ENCODE measurements around the gene TEX11. TPM values are rescaled to one million over a fixed set of nuclear protein-coding genes. Genes with fewer than 3 reads are reported as not detected.
"Not testable (repeated sequence)": the region's sequence is repeated elsewhere in the genome, so short reads cannot be mapped to it uniquely, and the experiment has no call there.

The TEX11 gene
- total and polyA plus RNA-seq, 7 donors, result 0.79 to 2.4 (median 2.3) TPM; not detected in 4

DNA sequence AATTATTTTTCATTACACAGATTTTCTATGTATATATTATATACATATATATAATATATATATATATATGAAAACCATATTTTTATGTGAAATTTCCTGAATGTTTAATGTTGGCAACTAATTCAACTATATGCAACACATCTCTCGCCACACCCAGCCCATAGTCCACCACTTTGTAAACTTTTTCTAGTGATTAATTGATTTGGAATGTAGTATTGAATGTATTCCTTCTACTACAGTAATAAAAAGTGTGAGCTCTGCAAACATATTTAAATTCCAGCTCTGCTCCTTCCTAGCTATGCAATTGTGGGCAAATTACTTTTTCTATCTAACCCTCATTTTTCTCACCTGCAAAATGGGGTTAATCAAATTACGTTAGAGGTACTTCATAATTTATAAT, 187.8 kb downstream of the TEX11 start:
- Histone ChIP-seq H3K4me3 (no peak overlapping the region), H3K4me1 (no peaks in the 10 kb centered on the region), H3K27me3 (no peaks in the 10 kb centered on the region), H3K36me3 (no peaks in the 10 kb centered on the region), H3K27ac (no peak overlapping the region), H3K9me3 (no peaks in the 10 kb centered on the region)
- TF ChIP-seq EP300 (IDR thresholded peaks at IDR 0.05), result no peak
- TF ChIP-seq POLR2AphosphoS5 (IDR thresholded peaks at IDR 0.05), result no peak
- TF ChIP-seq, protein P1, sequence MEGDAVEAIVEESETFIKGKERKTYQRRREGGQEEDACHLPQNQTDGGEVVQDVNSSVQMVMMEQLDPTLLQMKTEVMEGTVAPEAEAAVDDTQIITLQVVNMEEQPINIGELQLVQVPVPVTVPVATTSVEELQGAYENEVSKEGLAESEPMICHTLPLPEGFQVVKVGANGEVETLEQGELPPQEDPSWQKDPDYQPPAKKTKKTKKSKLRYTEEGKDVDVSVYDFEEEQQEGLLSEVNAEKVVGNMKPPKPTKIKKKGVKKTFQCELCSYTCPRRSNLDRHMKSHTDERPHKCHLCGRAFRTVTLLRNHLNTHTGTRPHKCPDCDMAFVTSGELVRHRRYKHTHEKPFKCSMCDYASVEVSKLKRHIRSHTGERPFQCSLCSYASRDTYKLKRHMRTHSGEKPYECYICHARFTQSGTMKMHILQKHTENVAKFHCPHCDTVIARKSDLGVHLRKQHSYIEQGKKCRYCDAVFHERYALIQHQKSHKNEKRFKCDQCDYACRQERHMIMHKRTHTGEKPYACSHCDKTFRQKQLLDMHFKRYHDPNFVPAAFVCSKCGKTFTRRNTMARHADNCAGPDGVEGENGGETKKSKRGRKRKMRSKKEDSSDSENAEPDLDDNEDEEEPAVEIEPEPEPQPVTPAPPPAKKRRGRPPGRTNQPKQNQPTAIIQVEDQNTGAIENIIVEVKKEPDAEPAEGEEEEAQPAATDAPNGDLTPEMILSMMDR (IDR thresholded peaks at IDR 0.05), result no peak
- TF ChIP-seq POLR2A (IDR thresholded peaks at IDR 0.05), result no peak
- DNase-seq, result no peak
- 34 to 70% methylated on average over 2 of the region's 2 CpGs for WGBS, 2 donors
- intact Hi-C loops (cut with DNase I), result no loop called here

DNA sequence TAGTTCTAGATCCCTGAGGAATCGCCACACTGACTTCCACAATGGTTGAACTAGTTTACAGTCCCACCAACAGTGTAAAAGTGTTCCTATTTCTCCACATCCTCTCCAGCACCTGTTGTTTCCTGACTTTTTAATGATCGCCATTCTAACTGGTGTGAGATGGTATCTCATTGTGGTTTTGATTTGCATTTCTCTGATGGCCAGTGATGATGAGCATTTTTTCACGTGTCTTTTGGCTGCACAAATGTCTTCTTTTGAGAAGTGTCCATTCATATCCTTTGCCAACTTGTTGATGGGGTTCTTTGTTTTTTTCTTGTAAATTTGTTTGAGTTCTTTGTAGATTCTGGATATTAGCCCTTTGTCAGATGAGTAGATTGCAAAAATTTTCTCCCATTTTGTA, 197.2 kb downstream of the TEX11 start:
- H3K4me1 ChIP-seq; H3K36me3 ChIP-seq; H3K27me3 ChIP-seq; H3K27ac ChIP-seq; H3K9me3 ChIP-seq; intact Hi-C loops (cut with DNase I); H3K4me3 ChIP-seq; DNase-seq: not testable (repeated sequence)
- 39 to 50% methylated on average over 1 of the region's 3 CpGs for WGBS, 2 donors

DNA sequence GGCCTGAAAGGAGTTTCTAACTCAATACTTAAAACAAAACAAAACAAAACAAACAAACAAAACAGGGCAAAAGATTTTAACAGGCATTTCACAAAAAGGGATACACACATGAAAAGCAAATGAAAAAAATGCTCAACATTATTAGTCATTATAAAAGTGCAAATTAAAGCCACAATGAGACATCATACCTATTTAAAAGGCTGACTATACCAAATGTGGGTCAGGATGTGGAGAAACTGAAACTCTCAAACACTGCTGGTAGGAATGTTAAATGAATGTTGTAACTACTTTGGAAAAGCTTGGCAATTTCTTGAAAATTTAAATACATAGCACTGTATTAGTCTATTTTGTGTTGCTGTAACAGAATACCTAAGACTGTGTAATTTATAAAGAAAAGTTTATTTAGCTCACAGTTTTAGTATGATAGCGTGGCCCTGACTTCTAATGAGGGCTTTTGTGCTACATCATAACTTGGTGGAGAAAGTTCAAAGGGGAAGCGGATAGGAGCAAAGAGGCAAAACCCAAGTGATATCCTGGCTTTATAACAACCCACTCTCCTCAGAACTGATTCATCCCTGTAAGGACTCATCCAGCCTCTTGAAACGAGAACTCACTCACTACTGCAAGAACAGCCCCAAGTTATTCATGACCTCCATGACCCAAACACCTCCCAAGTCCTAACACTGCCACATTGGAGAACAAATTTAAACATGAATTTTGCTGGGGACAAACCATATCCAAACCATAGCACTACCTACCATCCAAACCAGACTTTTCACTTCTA, 214.0 kb downstream of the TEX11 start:
- 77 to 86% methylated on average over 3 of the region's 3 CpGs for WGBS, 2 donors
- H3K4me3 ChIP-seq, result no peak overlapping the region

DNA sequence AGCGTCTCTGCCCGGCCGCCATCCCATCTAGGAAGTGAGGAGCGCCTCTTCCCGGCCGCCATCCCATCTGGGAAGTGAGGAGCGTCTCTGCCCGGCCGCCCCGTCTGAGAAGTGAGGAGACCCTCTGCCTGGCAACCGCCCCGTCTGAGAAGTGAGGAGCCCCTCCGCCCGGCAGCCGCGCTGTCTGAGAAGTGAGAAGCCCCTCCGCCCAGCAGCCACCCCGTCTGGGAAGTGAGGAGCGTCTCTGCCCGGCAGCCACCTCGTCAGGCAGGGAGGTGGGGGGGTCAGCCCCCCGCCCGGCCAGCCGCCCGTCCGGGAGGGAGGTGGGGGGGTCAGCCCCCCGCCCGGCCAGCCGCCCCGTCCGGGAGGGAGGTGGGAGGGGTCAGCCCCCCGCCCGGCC, 229.1 kb downstream of the TEX11 start:
- H3K27ac ChIP-seq; intact Hi-C loops (cut with DNase I); DNase-seq; H3K4me1 ChIP-seq; H3K9me3 ChIP-seq; H3K4me3 ChIP-seq; H3K27me3 ChIP-seq; H3K36me3 ChIP-seq: not testable (repeated sequence)
- WGBS, 2 donors, result 96 to 97% methylated on average over 28 to 33 of the region's 33 CpGs

More for the DNA sequence above, 214.0 kb downstream of the TEX11 start:
- Histone ChIP-seq H3K27me3 (no peaks in the 10 kb centered on the region), H3K9me3 (no peaks in the 10 kb centered on the region), H3K27ac (no peak overlapping the region), H3K36me3 (no peaks in the 10 kb centered on the region), H3K4me1 (no peaks in the 10 kb centered on the region)
- no peak for TF ChIP-seq POLR2AphosphoS5 (IDR thresholded peaks at IDR 0.05)
- TF ChIP-seq, protein P1 (IDR thresholded peaks at IDR 0.05), result no peak
- no peak for TF ChIP-seq EP300 (IDR thresholded peaks at IDR 0.05)
- TF ChIP-seq POLR2A (IDR thresholded peaks at IDR 0.05), result no peak
- no peak for DNase-seq
- intact Hi-C loops (cut with DNase I), result no loop called here

DNA sequence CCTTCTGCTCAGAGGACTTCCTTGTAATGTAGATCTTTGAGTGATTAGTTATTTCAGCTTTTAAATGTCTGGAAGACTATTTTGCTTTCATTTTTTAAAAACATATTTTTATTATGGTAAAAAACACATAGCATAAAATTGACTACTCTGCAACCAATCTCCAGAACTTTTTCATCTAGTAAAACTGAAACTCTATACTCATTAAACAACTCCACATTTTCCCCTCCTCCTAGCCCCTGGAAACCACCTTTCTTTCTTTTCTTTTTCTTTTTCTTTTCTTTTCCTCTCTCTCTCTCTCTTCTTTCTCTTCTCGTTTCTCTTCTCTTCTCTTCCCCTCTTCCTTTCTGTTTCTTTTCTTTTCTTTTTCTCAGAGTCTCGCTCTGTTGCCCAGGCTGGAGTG, 233.2 kb downstream of the TEX11 start:
- intact Hi-C loops (cut with DNase I), result no loop called here
- Histone ChIP-seq H3K9me3 (no peaks in the 10 kb centered on the region), H3K4me1 (no peaks in the 10 kb centered on the region), H3K4me3 (no peak overlapping the region), H3K27ac (no peak overlapping the region), H3K36me3 (no peaks in the 10 kb centered on the region), H3K27me3 (no peaks in the 10 kb centered on the region)
- WGBS, 2 donors, result 77 to 78% methylated on average over 2 of the region's 2 CpGs
- DNase-seq, result no peak
- TF ChIP-seq, protein P1 (IDR thresholded peaks at IDR 0.05), result no peak
- no peak for TF ChIP-seq POLR2AphosphoS5 (IDR thresholded peaks at IDR 0.05)
- no peak for TF ChIP-seq POLR2A (IDR thresholded peaks at IDR 0.05)
- no peak for TF ChIP-seq EP300 (IDR thresholded peaks at IDR 0.05)

DNA sequence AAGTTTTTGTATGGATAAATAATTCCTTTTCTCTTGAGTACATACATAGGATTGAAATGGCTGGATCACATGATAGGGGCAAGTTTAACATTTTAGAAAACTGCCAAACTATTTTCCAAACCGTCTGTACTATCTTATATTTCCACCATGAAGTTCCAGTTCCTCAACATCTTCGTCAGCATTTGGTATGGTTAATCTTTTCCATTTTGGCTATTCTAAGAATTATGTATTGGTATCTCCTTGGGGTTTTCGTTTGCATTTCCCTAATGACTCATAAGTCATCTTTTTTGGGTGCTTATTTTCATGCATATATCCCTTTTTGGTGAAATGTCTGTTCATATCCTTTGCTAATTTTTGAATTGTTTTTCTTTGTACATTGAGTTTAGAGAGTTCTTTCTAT, 236.2 kb downstream of the TEX11 start:
- H3K4me3 ChIP-seq, result no peak overlapping the region
- intact Hi-C loops (cut with DNase I), result no loop called here
- TF ChIP-seq EP300 (IDR thresholded peaks at IDR 0.05), result no peak
- no peak for TF ChIP-seq POLR2AphosphoS5 (IDR thresholded peaks at IDR 0.05)
- TF ChIP-seq, protein P1 (IDR thresholded peaks at IDR 0.05), result no peak
- no peak for TF ChIP-seq POLR2A (IDR thresholded peaks at IDR 0.05)
- H3K4me1 ChIP-seq, result no peaks in the 10 kb centered on the region
- H3K27ac ChIP-seq, result no peak overlapping the region
- no peak for DNase-seq
- no peaks in the 10 kb centered on the region for H3K36me3 ChIP-seq
- 49 to 75% methylated on average over 3 of the region's 3 CpGs for WGBS, 2 donors
- no peaks in the 10 kb centered on the region for H3K27me3 ChIP-seq
- no peaks in the 10 kb centered on the region for H3K9me3 ChIP-seq
